ENCODE results near the gene TNFAIP8L1.
"Not testable (repeated sequence)": the region's sequence is repeated elsewhere in the genome, so short reads cannot be mapped to it uniquely, and the experiment has no call there.

The TNFAIP8L1 gene

DNA sequence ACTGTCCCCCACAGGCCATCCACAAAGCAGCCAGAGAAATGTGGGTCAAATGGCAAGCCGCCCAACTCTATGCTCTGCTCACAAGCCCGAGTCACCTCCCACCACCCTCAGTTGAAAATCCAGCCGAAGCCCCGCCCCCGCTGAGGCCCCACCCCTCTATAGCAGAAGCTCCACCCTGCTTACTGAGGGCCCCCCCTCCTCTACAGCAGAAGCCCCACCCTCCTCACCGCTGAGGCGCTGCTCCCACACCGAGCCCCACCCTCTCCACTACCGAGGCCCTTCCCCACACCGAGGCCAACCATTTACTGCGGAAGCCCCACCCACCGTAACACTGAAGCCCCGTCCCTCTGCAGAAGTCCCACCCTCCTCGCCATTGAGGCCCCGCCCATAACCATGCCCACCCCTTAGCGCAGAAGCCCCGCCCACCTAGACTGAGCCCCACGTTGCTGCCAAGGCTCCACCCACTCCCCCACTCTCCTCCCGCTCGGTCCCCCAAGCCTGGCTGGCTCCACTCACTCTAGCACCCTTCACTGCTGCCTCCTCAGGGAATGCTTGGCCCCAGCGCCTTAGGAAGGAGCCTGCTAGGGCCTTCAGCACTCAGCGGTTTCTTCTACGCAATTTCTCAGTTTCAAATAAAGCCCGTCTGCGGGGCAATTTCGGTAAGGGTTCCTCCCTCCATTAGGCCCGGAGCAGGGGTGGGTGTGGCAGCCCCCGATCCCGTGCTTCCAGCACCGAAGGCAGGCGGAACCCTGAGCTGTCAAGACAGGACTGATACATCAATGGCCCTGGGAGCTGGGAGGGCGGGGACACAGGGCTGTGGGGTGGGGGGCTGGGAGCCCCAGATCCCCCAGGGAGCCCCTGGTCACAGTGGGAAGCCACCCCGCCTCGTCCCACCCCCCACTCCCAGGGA lies 39.8 kb downstream of the TNFAIP8L1 start:
- no peak for DNase-seq (ENCODE audit: low read depth)

DNA sequence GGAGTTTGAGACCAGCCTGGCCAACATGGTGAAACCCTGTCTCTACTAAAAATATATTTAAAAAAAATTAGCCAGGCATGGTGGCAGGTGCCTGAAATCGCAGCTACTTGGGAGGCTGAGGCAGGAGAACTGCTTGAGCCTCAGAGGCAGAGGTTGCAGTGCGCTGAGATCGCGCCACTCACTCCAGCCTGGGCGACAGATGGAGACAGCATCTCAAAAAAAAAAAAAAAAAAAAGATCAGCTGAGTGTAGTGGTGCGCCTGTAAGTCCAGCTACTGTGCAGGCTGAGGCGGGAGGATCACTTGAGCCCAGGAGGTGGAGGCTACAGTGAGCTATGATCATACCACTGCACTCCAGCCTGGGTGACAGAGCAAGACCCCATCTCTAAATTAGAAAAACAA lies 40.7 kb downstream of the TNFAIP8L1 start:
- not testable (repeated sequence) for DNase-seq (ENCODE audit: low read depth)

DNA sequence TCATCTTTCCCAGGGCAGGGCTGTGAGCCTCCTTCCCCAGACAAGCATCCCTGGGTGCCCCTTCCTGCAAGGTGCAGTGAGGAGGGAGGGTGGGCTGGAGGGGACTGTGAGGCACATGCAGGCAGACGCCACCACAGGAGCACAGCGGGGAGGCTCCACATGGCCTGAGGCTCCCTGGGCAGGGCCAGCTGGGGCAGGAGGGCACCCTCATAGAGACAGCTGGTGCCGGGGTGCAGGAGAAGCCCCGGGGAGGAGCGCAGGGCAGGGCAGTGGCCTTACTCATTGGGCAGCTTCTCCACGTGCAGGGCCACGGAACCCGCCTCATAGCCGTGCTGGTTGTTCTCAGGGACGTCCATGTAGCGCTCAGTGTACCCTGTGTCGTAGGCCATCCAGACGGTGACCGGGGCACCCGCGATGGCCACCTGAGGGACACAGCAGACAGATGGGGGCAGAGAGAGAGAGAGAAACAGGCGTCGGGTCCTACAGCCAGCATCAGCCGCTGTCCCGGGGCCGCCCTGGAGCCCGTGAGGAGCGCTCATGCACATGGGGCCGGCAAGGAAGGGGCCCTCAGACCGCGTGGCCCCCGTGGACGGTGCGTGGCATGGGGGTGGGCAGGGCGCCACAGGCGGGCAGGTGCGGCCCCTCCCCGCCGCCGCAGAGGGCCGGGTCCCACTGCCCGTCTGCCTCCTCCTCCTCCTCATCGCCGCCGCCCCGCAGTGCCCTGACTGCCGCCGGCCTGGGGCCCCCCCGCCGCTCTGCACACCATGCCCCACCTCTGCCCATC lies 43.3 kb downstream of the TNFAIP8L1 start:
- DNase-seq (ENCODE audit: low read depth): no peak

DNA sequence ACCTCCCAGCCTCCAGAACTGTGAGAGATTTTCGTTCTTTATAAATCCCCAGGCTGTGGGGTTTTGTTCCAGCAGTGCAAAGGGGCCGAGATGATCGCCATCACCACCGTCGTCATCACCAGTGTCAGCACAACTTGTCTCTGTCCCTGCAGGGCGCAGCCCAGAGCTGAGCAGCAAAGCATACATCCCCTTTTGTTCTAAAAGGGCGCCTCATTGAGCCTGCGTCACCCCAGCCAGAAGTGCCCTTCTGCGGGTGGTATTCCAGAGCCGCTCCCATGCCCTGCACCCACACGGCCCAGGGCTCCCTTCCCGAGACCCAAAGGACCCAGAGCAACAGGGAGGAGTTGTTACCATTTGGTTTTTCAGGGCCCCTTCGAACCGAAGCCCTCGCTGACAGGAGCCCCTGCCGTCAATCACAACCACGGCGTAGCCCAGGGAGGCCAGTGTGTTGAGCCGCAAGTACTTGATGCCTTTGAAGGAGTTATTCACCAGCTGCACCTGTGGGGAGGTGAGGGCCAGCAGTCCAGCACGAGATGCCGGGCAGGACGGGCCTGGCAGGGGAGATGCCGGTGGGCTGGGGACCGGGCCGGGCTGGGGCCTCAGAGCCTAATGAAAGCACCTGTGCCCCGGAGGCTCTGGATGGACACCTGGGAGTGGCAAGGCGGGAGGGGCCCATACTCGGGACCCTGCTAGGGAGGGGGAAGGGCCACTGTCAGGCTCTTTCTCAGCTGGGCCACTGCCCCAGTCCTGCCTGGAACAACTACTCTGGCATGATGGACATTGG lies 45.2 kb downstream of the TNFAIP8L1 start:
- DNase-seq (ENCODE audit: low read depth): no peak

DNA sequence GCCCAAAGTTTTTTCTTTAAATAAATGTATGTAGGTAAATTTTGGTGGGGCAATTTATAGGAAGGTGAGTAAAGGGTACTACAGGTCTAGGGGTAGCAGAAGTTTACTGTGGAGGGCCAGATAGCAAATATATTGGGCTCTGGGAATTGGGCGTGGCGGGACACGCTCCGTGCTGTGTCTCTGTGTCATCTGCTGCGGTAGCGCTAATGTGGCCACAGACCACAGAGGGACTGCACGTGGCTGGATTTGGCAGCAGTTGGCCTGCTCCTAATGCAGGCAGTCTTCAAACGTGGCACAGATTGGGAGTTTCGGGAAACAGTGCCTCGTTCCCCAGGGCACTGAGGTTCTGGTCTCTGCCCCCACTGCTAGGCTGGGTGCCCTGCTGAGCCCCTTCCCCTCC lies 47.4 kb downstream of the TNFAIP8L1 start:
- DNase-seq (ENCODE audit: low read depth): no peak

DNA sequence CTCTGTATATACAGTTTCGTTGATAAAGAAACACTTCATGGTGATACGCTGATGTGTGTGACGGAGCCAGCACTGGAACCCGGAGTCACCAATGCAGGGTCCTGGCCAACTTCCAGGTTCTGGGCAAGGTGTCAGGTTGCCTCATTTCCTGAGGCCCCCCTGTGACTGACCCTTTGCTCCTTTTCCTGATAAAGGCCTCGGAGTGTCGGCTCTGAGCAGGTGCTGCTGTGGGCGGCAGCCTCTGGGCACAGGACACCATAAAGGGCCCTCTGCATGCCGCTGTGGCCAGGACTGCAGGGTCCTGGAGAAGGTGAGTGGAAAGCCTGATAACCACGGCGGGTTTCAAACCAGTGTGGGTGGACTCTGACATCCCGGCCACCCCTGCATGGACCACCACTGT lies 48.1 kb downstream of the TNFAIP8L1 start:
- DNase-seq (ENCODE audit: low read depth): no peak

DNA sequence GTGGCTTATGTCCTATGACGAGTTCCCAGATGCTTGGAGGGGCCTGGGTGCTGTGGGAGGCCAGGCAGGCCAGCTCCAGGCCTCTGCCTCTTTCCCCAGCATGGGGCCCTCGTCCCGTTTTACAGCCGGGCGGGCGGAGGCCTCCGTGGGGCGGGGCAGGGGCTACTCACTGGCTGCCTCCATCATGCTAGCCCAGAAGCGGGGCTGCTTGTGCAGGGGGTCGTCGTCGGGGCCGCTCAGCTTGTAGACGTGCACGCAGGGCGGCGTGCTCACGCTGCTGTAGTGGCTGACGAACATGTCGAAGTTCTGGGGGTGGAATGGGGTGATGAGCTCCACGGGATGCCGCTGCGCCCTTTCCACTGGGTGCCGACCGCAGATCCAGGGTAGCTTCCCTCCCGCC lies 49.3 kb downstream of the TNFAIP8L1 start:
- DNase-seq (ENCODE audit: low read depth): no peak

DNA sequence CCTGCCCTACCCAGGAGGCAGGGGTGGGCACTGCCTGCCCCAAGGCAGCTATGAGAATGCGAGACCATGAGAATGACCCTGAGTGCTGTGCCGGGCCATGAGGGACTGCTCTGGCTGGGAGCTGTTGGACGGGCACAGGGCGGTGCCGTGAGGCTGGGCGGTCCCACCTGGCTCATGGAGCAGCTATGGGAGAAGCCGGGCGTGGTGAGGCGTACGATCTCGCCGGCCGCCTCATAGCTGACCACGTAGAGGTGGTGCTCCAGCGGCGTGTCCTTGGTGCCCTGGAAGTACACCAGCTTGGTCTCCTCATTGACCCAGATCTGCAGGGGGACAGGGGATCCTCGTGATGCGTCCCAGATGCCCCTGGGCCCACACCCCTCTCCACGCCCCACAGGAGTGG lies 50.1 kb downstream of the TNFAIP8L1 start:
- DNase-seq (ENCODE audit: low read depth): no peak

DNA sequence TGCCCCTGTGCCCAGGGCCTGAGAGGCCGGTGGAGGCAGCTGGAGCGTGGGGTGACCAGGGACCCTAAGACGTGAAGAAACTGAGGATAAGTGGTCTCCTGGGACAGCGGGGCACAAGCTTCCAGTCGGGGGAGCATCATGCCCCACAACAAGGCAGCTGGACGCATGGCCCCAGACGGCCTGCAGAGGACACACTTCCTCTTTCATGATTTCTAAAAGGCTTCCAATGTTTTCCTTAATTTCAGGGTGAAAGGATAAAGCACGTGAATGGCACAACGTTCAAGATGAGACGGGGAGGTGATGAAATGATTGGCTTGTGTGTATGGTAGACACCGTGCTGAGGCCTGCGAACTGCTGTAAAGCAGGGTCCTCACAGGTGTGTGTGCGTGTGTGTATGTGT lies 51.0 kb downstream of the TNFAIP8L1 start:
- no peak for DNase-seq (ENCODE audit: low read depth)

DNA sequence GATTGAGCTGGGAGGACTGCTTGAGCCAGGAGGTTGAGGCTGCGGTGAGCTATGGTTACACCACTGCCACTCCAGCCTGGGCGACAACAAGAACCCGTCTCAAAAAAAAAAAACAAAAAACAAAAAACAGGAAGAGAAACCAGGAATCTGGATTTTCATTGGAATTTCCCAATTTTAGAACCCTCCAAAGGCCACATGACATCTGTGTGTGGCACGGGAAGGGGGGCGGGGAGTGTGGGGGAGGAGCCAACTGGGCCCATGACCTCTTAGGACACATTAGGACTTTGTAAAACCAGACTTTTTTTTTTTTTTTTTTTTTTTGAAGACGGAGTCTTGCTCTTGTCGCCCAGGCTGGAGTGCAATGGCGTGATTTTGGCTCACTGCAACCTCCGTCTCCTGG lies 52.1 kb downstream of the TNFAIP8L1 start:
- DNase-seq (ENCODE audit: low read depth): no peak

DNA sequence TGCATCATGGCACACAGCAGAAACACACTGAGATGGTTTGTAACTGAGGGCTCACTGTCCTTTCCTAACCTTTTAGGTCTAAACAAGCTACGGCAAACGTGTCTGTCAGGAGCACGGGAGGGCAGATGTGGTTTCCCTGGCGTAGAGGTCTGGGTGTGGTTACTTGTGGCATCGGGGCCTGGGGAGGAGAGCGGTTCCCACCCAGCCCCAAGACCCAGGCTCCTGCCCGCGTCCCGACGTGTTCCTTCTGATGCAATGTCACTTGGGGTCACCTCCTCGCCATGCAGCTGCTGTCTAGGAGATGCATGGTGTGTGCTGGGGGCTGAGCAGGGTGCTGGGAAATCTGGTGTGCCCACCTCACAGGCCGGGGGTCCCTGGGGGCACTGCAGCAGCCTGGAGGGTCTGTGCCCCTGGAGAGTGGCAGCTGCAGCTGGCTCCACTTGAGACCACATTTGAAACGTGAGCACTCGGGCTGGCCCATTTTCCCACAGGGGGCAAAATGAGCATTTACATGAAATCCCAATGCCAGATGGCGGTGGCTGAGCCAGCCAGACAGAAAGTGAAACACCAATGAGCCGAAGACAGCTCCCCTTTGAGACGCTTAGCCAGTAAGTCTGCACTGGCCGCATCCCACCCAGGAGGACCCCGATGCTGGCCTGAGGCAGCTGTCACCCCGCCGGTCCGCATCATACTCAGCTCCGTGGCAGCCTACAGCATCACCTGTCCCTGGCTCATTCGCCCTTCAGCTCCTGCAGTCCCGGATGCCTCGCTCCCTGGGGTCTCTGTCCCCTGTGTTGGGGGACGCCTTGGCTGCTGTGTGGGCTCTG lies 53.1 kb downstream of the TNFAIP8L1 start:
- DNase-seq (ENCODE audit: low read depth): no peak

DNA sequence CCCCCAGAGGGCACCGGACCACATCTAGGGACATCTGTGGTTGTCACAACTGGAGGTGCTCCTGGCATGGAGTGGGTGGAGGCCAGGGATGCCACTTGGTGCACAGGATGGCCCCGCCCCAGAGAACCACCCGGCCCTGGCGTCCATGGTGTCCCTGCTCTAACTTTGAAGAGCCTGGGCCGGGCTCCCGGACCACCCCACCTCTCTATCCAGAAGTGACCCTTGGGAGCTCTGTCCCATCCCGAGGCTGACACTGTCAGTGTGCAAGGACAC lies 53.7 kb downstream of the TNFAIP8L1 start:
- no peak for DNase-seq (ENCODE audit: low read depth)

DNA sequence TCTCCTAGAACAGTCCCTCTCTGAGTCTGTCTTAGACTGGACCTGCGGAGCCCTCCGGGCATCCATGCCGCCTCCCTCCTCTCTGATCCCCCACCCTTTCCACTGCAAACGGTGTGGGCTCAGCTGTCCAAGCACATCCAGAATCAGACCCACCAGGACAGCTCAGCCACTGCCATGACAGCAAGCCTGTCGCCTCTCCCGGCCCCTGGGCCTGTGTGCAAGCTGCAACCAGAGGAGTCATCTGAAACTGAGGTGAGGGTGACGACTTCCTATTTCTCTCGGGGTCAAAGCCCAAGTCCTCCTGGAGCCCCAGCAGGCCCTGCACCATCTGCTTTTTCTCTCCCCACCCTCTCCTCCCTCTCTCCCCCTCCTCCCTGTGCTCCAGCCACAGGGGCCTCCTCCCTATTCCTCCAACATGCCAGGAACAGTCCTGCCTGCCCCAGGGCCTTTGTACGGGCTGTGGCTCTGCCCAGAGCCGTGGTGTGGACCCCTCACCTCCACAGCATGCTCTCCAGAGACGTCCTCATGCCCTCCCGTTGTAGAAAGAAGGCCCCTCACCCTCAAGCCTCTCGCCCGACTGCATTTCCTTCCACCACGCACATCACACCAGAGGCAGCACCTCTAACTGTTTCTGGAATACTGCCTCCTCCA lies 54.3 kb downstream of the TNFAIP8L1 start:
- no peak for DNase-seq (ENCODE audit: low read depth)

DNA sequence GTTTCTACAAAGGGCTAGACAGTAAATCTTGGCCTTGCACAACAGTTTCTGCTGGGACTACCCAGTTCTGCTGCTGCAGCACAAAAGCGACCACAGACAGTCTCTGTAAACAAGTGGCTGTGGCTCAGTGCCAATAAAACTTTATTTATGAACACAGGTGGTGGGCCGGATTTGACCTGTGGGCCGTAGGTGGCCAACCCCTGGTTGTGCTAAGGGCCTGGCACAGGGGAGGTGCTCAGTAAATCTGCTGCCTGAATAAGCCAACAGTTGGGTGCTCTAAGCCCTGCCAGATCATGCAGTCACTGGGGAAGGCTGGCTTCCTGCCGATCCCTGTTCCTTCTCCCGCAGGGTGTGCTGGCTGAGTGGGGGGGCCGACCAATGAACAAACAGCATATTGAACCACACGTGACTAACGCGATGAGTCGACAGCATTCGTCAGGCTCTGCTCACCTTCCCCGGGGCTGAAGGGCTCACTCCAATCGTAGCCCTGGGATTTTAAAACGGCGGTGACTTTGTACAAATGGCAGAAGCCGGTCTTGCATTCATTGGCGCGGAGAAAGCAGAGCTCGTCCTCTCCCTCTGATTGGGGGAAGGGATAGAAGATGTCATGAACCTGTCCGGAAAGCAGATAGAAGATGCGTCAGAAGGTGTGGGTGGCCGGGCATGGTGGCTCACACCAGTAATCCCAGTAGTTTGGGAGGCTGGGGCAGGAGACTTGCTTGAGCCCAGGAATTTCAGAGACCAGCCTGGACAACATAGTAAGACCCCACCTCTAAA lies 55.1 kb downstream of the TNFAIP8L1 start:
- no peak for DNase-seq (ENCODE audit: low read depth)

DNA sequence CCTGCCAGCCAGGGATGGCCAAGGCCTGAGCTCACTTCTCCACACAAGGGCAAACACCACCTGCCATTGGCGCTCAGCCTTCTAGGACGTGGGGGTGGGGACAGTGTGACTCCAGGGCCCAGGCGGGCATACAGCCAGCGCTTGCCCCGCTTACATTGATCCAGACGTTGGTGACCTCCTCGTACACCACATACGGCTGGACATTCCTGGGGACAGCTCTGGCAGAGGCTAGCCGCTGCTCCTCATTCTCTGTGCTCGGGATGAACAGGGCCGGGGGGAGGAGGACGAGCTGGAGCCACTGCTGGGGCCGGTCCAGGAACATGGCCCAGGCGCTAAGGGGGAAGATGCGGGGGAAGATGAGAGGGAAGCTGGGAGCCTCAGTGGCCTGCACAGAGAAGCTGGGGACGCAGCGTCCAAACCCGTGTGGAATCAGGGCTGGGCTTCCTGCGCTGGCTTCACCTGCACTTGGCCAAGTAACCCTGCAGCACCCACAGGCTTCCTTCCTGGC lies 56.0 kb downstream of the TNFAIP8L1 start:
- DNase-seq (ENCODE audit: low read depth): no peak

DNA sequence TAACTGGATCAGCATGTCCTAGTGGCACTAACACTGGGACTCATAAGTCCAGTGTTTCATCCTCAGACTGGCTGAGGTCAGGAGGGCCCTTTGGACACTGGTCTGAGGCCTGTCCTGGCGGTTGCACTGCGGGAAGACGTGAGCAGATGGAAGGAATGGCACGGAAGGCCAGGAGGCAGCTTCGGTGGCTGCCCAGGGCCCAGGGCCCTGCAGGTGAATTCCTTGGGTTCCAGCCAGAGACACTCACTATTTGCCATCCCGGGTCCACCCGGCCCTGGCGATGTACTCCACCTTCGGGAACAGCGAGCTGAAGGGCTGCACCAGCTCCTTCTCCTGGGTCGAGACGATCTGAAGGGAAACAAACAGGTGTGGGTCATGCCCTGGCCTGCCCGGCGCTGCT lies 58.0 kb downstream of the TNFAIP8L1 start:
- DNase-seq (ENCODE audit: low read depth): no peak

DNA sequence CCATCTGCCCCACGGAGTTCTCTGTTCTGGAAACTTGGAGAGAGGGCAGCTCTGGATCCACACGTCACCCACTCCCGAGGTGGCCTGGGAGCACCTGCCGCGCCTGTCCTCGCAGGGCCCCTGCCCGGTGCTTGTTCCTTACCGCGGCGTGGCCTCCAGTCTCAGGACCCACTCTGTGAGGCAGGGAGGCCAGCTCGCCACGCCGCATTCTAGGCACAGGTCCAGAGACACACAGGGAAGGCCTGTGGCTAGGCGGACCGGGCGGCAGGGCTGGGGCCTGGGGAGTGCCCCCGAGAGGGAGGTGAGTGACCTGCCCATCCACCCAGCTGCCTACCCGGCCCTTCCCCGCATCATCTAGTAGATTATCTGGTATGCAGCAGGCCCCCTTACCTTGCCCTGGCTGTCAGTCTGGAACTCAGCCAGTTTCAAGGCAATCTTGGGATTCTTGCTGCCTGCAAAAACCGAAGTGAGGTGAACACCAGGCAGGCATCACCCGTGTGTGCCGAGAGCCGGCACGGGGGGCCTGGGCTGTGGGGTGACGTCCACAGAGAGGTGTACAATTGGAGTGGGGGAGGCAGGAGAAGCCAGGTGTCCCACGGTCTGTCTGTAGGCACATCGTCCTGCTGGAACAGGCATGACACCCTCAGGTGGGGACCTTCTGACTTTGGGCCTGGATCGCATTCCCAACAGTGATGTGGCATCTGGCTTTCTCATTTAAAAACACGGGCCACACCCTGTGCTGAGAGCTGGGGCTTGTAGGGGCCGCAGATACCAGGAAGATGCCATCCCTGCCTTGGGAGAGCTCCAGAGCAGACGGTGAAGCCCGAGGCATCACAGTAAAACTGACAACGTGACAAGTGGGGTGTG lies 60.7 kb downstream of the TNFAIP8L1 start:
- no peak for DNase-seq (ENCODE audit: low read depth)

DNA sequence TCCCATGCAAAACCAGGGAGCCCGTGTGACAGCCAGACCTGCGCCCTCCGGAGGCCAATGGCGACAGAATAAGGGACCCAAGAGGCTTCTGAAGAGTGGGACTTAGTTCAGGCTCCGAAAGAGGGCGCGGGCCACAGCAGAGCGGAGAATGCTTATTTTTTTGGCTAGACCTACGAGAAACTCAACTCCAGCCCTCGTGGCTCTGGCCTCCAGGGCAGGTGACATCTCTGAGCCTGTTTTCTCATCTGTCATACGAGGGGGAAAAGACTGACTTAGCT lies 61.3 kb downstream of the TNFAIP8L1 start:
- DNase-seq (ENCODE audit: low read depth): no peak

DNA sequence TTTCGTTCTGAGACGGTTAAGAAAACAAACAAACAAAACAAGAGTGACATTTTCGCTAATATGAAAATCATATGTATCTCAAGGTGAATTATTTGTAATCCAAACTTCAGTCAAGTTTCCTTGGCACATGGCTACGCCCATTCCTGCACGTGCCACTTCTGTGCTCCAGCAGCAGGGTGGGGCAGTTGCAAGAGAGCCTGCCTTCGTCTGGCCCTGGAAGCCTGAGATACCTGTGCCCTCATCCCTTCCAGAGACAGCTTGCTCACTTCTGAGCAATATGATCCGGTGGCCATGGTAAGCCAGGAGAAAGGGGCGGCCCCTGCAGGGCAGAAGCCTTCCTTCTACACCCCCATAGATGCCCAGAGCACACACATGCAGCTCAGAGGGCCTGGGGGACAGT lies 62.2 kb downstream of the TNFAIP8L1 start:
- no peak for DNase-seq (ENCODE audit: low read depth)

DNA sequence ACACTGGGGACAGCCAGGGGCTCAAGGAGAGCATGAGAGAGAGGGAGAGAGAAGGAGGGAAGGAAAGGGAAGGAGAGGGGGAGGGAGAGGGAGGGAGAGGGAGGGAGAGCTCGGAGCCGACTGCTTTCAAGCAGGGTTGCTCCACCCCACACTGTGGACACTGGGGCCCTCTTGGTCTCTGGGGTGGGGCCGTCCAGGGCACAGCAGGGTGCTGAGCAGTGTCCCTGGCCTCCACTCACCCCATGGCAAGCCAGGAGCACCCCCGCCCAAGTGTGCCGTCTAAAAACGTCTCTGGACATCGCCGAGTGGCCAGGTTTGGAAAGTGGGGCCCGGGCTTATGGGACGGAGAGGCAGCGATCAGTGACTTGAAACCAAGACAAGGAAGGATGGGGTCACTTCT lies 63.4 kb downstream of the TNFAIP8L1 start:
- DNase-seq (ENCODE audit: low read depth): no peak

All from stimulated activated CD8-positive, alpha-beta memory T cell treated with anti-CD3 and anti-CD28 coated beads, Interleukin-4, amount 100 ng/mL, for 24 hours (primary cell).